ENCODE measurements around the gene HSPB8. TPM values are rescaled to one million over a fixed set of nuclear protein-coding genes. Genes with fewer than 3 reads are reported as not detected.

HSPB8 gene
- total and polyA plus RNA-seq, 4 experiments from 2014 or later = not detected

DNA sequence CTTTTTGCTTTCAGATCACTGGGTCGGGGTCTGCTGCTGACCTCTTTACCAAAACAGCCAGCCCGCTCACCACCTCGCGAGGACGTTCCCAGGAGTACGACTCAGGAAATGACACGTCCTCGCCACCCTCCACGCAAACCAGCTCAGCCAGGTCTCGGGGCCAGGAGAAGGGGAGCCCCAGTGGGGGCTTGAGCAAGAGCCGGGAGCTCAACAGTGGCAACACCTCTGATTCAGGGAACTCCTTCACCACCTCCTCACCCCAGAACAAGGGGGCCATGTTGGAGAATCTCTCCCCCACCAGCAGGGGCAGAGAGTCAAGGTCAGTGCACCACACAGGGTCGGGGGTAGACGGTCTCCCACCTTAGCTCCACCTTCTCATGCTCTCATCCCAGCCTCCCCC is 33.4 kb upstream of the HSPB8 start:
- H3K27ac ChIP-seq (ENCODE audit: low read depth, low read length) = no peak overlapping the region
- POLR2A ChIA-PET (ENCODE audit: partially characterized antibody) = no interaction called here
- Mint-ChIP-seq H3K27ac (no peak overlapping the region), H3K4me3 (peak overlapping the region in 1 of 8 donors; percentile 43), H3K36me3 (no peaks in the 10 kb centered on the region), H3K27me3 (peaks cover 5 to 7% of the 10 kb centered on the region in 2 donors), H3K9me3 (peaks cover 0 to 7% (median 2%) of the 10 kb centered on the region in 8 donors), H3K4me1 (no peaks in the 10 kb centered on the region)
- H3K27me3 ChIP-seq (ENCODE audit: insufficient read depth, low read length) = no peaks in the 10 kb centered on the region
- no peak overlapping the region for H3K4me3 ChIP-seq (ENCODE audit: low read length in 2 of 2)
- intact Hi-C loops (cut with micrococcal nuclease) = no loop called here
- DNase-seq = no peak
- CTCF ChIA-PET (ENCODE audit: partially characterized antibody) = interaction anchor here (0.6 kb wide), 1 partner anchor 27 kb away, joined by 3 read pairs; no protein-coding TSS in a partner anchor
- H3K4me1 ChIP-seq (ENCODE audit: insufficient read depth, low read length) = no peaks in the 10 kb centered on the region
- H3K36me3 ChIP-seq (ENCODE audit: insufficient read depth, low read length) = no peaks in the 10 kb centered on the region
- H3K9me3 ChIP-seq (ENCODE audit: control insufficient read depth in 1 of 2, low read length in 2 of 2) = no peaks in the 10 kb centered on the region

- peaks cover 4 to 5% of the 10 kb centered on the region in 2 donors for H3K27me3 Mint-ChIP-seq
- H3K9me3 Mint-ChIP-seq = peaks cover 0 to 16% (median 7%) of the 10 kb centered on the region in 8 donors
- no peaks in the 10 kb centered on the region for H3K36me3 Mint-ChIP-seq
- no peak overlapping the region for H3K27ac ChIP-seq (ENCODE audit: low read depth, low read length)
- no peaks in the 10 kb centered on the region for H3K36me3 ChIP-seq (ENCODE audit: insufficient read depth, low read length)
- POLR2A ChIA-PET (ENCODE audit: partially characterized antibody) = no interaction called here
- no peaks in the 10 kb centered on the region for H3K4me1 Mint-ChIP-seq
- no peak overlapping the region for H3K4me3 ChIP-seq (ENCODE audit: low read length in 2 of 2)
- no peak overlapping the region for H3K27ac Mint-ChIP-seq
- intact Hi-C loops (cut with micrococcal nuclease) = no loop called here
- H3K4me1 ChIP-seq (ENCODE audit: insufficient read depth, low read length) = no peaks in the 10 kb centered on the region
- H3K9me3 ChIP-seq (ENCODE audit: control insufficient read depth in 1 of 2, low read length in 2 of 2) = no peaks in the 10 kb centered on the region
- H3K27me3 ChIP-seq (ENCODE audit: insufficient read depth, low read length) = no peaks in the 10 kb centered on the region
- H3K4me3 Mint-ChIP-seq = no peak overlapping the region
- no peak for DNase-seq
- CTCF ChIA-PET (ENCODE audit: partially characterized antibody) = no interaction called here
These were observed 30.8 kb upstream of the HSPB8 start for GRCh38 chr12:119147847-119148448.

DNA sequence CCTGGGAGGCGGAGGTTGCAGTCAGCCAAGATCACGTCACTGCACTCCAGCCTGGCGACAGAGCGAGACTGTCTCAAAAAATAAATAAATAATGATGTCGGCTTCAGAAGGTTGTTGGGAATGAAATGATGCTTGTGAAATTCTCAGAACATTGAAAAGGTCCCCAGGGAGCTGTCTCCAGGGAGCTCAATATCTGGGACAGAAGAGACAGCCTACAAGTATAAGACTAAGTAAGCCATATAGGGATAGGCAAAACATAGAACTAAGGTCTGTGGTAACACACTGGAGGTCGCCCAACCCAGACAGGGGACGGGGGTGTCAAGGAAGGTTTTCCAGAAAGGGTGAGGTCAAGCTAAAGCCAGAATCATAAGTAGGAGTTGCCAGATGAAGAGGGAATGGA is 29.5 kb upstream of the HSPB8 start:
- ChIA-PET CTCF (ENCODE audit: partially characterized antibody) (no interaction called here), POLR2A (ENCODE audit: partially characterized antibody) (no interaction called here)
- Histone ChIP-seq H3K27me3 (ENCODE audit: insufficient read depth, low read length) (no peaks in the 10 kb centered on the region), H3K36me3 (ENCODE audit: insufficient read depth, low read length) (no peaks in the 10 kb centered on the region), H3K4me3 (ENCODE audit: low read length in 2 of 2) (no peak overlapping the region), H3K4me1 (ENCODE audit: insufficient read depth, low read length) (no peaks in the 10 kb centered on the region), H3K27ac (ENCODE audit: low read depth, low read length) (no peak overlapping the region), H3K9me3 (ENCODE audit: control insufficient read depth in 1 of 2, low read length in 2 of 2) (no peaks in the 10 kb centered on the region)
- intact Hi-C loops (cut with micrococcal nuclease) = no loop called here
- DNase-seq = no peak
- no peak overlapping the region for H3K27ac Mint-ChIP-seq
- peaks cover 0 to 1% of the 10 kb centered on the region in 2 donors for H3K36me3 Mint-ChIP-seq
- peaks cover 3 to 8% of the 10 kb centered on the region in 2 donors for H3K27me3 Mint-ChIP-seq
- peaks cover 0 to 16% (median 10%) of the 10 kb centered on the region in 8 donors for H3K9me3 Mint-ChIP-seq
- H3K4me1 Mint-ChIP-seq = peaks cover 0 to 2% (median under 1%) of the 10 kb centered on the region in 4 donors
- no peak overlapping the region for H3K4me3 Mint-ChIP-seq

- no peak overlapping the region for H3K27ac Mint-ChIP-seq
- peaks cover 0 to 16% (median 10%) of the 10 kb centered on the region in 8 donors for H3K9me3 Mint-ChIP-seq
- CTCF ChIA-PET (ENCODE audit: partially characterized antibody) = no interaction called here
- no peak overlapping the region for H3K4me3 Mint-ChIP-seq
- peaks cover 0 to 1% of the 10 kb centered on the region in 2 donors for H3K36me3 Mint-ChIP-seq
- Histone ChIP-seq H3K27me3 (ENCODE audit: insufficient read depth, low read length) (no peaks in the 10 kb centered on the region), H3K27ac (ENCODE audit: low read depth, low read length) (no peak overlapping the region), H3K36me3 (ENCODE audit: insufficient read depth, low read length) (no peaks in the 10 kb centered on the region), H3K4me3 (ENCODE audit: low read length in 2 of 2) (no peak overlapping the region), H3K9me3 (ENCODE audit: control insufficient read depth in 1 of 2, low read length in 2 of 2) (no peaks in the 10 kb centered on the region), H3K4me1 (ENCODE audit: insufficient read depth, low read length) (no peaks in the 10 kb centered on the region)
- POLR2A ChIA-PET (ENCODE audit: partially characterized antibody) = interaction anchor here (0.6 kb wide), 1 partner anchor 554 kb away, joined by 3 read pairs; no protein-coding TSS in a partner anchor
- intact Hi-C loops (cut with micrococcal nuclease) = no loop called here
- H3K4me1 Mint-ChIP-seq = peaks cover 0 to 2% (median under 1%) of the 10 kb centered on the region in 4 donors
- no peak for DNase-seq
- peaks cover 0 to 8% of the 10 kb centered on the region in 2 donors for H3K27me3 Mint-ChIP-seq
These were observed 27.2 kb upstream of the HSPB8 start for GRCh38 chr12:119151445-119152026.

DNA sequence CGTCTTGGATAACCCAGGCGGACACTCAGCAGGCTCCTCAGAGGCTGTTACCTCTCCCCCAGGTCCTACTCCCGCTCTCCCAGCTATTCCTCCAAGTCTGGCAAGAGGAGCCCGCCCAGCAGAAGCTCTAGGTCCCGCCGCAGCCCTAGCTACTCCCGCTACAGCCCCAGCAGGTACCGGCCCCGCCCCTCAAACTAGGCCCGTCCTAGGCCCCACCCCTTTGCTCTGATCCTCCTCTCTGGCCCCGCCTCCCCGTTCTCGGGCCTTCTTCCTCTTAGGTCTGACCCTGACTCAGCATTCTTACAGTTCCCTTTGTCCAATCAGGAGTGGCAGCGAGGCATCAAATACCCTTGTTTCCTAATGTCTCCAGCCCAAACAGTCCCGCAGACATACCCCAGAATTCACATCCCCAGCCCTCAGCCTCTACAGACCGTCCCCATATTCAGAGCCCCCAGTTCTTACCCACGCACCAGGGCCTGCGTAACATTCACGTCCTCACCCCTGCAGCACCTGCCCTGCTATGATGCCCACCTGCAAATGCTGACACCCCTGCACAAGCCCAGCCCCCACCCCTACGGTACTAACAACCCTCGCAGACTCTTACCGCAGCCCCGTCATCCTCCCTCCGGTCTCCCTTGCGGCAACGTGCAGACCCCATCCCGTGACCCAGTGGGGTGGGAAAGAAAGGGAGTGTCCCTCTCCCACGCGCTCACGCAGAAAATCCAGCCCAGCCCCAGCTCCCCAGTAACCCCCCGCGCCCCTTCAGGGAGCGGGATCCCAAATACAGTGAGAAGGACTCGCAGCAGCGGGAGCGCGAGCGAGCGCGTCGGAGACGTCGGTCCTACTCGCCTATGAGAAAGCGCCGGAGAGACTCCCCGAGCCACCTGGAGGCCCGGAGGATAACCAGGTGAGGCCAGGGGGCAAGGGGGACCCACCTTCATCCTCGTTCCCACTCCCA is 25.0 kb upstream of the HSPB8 start:
- Mint-ChIP-seq H3K9me3 (peaks cover 0 to 16% (median 10%) of the 10 kb centered on the region in 8 donors), H3K4me1 (peaks cover 0 to 2% (median under 1%) of the 10 kb centered on the region in 4 donors), H3K4me3 (no peak overlapping the region), H3K27ac (no peak overlapping the region), H3K36me3 (peaks cover 0 to 1% of the 10 kb centered on the region in 2 donors), H3K27me3 (peaks cover 0 to 8% of the 10 kb centered on the region in 2 donors)
- Histone ChIP-seq H3K9me3 (ENCODE audit: control insufficient read depth in 1 of 2, low read length in 2 of 2) (no peaks in the 10 kb centered on the region), H3K4me1 (ENCODE audit: insufficient read depth, low read length) (no peaks in the 10 kb centered on the region), H3K36me3 (ENCODE audit: insufficient read depth, low read length) (no peaks in the 10 kb centered on the region), H3K27ac (ENCODE audit: low read depth, low read length) (no peak overlapping the region), H3K27me3 (ENCODE audit: insufficient read depth, low read length) (no peaks in the 10 kb centered on the region), H3K4me3 (ENCODE audit: low read length in 2 of 2) (no peak overlapping the region)
- intact Hi-C loops (cut with micrococcal nuclease) = no loop called here
- no peak for DNase-seq
- ChIA-PET CTCF (ENCODE audit: partially characterized antibody) (no interaction called here), POLR2A (ENCODE audit: partially characterized antibody) (no interaction called here)

GRCh38 chr12:119154435-119154818 is 24.3 kb upstream of the HSPB8 start:
- Histone ChIP-seq H3K27ac (ENCODE audit: low read depth, low read length) (no peak overlapping the region), H3K4me3 (ENCODE audit: low read length in 2 of 2) (no peak overlapping the region), H3K4me1 (ENCODE audit: insufficient read depth, low read length) (no peaks in the 10 kb centered on the region), H3K27me3 (ENCODE audit: insufficient read depth, low read length) (no peaks in the 10 kb centered on the region), H3K36me3 (ENCODE audit: insufficient read depth, low read length) (no peaks in the 10 kb centered on the region), H3K9me3 (ENCODE audit: control insufficient read depth in 1 of 2, low read length in 2 of 2) (no peaks in the 10 kb centered on the region)
- H3K27me3 Mint-ChIP-seq = peaks cover 0 to 6% of the 10 kb centered on the region in 2 donors
- no peak overlapping the region for H3K4me3 Mint-ChIP-seq
- peaks cover 0 to 14% (median 9%) of the 10 kb centered on the region in 8 donors for H3K9me3 Mint-ChIP-seq
- peaks cover 0 to 1% of the 10 kb centered on the region in 2 donors for H3K36me3 Mint-ChIP-seq
- CTCF ChIA-PET (ENCODE audit: partially characterized antibody) = no interaction called here
- intact Hi-C loops (cut with micrococcal nuclease) = no loop called here
- peaks cover 0 to 2% (median under 1%) of the 10 kb centered on the region in 4 donors for H3K4me1 Mint-ChIP-seq
- no peak for DNase-seq
- POLR2A ChIA-PET (ENCODE audit: partially characterized antibody) = no interaction called here
- no peak overlapping the region for H3K27ac Mint-ChIP-seq

- no peak overlapping the region for H3K27ac Mint-ChIP-seq
- DNase-seq = no peak
- no peaks in the 10 kb centered on the region for H3K27me3 ChIP-seq (ENCODE audit: insufficient read depth, low read length)
- H3K9me3 ChIP-seq (ENCODE audit: control insufficient read depth in 1 of 2, low read length in 2 of 2) = no peaks in the 10 kb centered on the region
- POLR2A ChIA-PET (ENCODE audit: partially characterized antibody) = no interaction called here
- no peak overlapping the region for H3K4me3 Mint-ChIP-seq
- intact Hi-C loops (cut with micrococcal nuclease) = no loop called here
- no peaks in the 10 kb centered on the region for H3K36me3 ChIP-seq (ENCODE audit: insufficient read depth, low read length)
- peaks cover 0 to 1% of the 10 kb centered on the region in 2 donors for H3K36me3 Mint-ChIP-seq
- no peaks in the 10 kb centered on the region for H3K4me1 ChIP-seq (ENCODE audit: insufficient read depth, low read length)
- no peak overlapping the region for H3K4me3 ChIP-seq (ENCODE audit: low read length in 2 of 2)
- H3K27ac ChIP-seq (ENCODE audit: low read depth, low read length) = no peak overlapping the region
- CTCF ChIA-PET (ENCODE audit: partially characterized antibody) = no interaction called here
- H3K9me3 Mint-ChIP-seq = peaks cover 0 to 10% (median 5%) of the 10 kb centered on the region in 8 donors
- H3K4me1 Mint-ChIP-seq = peaks cover 0 to 2% (median under 1%) of the 10 kb centered on the region in 4 donors
- H3K27me3 Mint-ChIP-seq = peaks cover 0 to 7% of the 10 kb centered on the region in 2 donors
These were observed 22.2 kb upstream of the HSPB8 start for GRCh38 chr12:119156401-119157044.
